Upper lobe of right lung (tissue), 1 donor: ENCODE results near the gene SH3GL1. TPM values are rescaled to one million over a fixed set of nuclear protein-coding genes. Genes with fewer than 3 reads are reported as not detected.

Experiments used
- ATAC-seq: fragments of 200-7000 bp; cut with Tn5 transposase; one replicate; pipeline ENCODE4 v1.9.1; 2020; ENCODE audit warnings: mild to moderate bottlenecking, moderate library complexity
- DNase-seq: peaks from one replicate; pipeline ENCODE4 v3.0.0-alpha.2; 2020
- H3K27ac ChIP-seq: fragments of 200-600 bp; one replicate; pipeline ENCODE4 v1.8.0; 2022
- H3K27me3 ChIP-seq: fragments of 200-600 bp; one replicate; pipeline ENCODE4 v1.8.0; 2022; ENCODE audit warnings: mild to moderate bottlenecking
- H3K36me3 ChIP-seq: fragments of 200-600 bp; one replicate; pipeline ENCODE4 v1.8.0; 2022
- H3K4me1 ChIP-seq: fragments of 200-600 bp; one replicate; pipeline ENCODE4 v1.8.0; 2022
- H3K4me3 ChIP-seq: fragments of 200-600 bp; one replicate; pipeline ENCODE4 v1.8.0; 2022; ENCODE audit warnings: mild to moderate bottlenecking
- H3K9me3 ChIP-seq: fragments of 200-600 bp; one replicate; pipeline ENCODE4 v1.8.0; 2022
- CTCF ChIP-seq: fragments of 200-600 bp; IDR thresholded peaks from one replicate; pipeline ENCODE4 v1.8.0; 2022; ENCODE audit warnings: antibody characterized with exemption
- intact Hi-C: fragments of 100-400 bp; cut with DNase I; formaldehyde crosslinking; loops from one replicate; pipeline ENCODE4 v1.11.0; 2022
- total RNA-seq: library from RNA; stranded (reverse); fragmentation: NEBNext Ultra II Directional; extraction: Animal tissue kit (Norgen Biotek cat#: 25700); gene quantifications from one replicate; pipeline ENCODE4 v1.2.1, GENCODE V29; 2021
- donor health status: DM: no; HTN: yes; CAD: no; lungs with severe emphysema.

Gene SH3GL1
- total RNA-seq, 1 donor from 2014 or later = 47.6 TPM

DNA sequence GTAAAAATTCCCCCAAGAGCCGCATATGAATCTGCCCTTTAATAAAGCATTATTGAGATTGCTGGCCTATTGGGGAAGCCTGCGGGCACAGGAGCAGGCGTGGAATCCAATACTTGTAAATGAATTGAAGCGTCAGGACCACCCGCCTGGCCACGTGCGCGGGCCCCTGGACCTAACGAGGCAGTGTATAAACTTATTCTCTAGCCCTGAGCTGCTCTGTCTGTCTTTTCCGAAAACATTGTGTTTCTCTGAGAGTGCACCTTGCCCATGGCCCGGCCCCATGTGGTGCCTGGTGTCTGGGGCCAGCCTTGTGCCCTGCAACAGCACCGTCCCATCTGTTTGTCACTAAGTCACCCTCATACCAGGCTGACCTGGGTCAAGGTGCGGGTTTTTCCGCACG is 42.8 kb upstream of the SH3GL1 start:
- ATAC-seq (no peak), DNase-seq (no peak)
- intact Hi-C loops = no loop called here

DNA sequence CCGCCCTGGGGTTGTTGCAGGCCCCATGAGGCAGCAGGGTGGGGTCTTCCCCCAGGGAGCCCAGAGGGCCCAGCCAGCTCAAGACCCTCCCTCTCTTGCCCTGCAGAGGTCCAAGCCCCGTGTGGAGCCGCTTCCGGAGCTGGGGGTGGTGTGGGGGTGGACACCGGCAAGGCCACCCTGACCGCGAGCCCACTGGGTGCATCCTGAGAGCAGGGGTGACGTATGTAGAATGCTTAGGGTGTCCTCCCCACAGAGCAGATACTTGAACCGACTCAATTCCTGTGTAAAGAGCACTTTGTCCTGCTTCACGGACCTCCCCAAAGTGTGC is 42.4 kb upstream of the SH3GL1 start:
- ATAC-seq (no peak), DNase-seq (no peak)
- Histone ChIP-seq H3K4me1 (no peaks in the 10 kb centered on the region), H3K9me3 (no peaks in the 10 kb centered on the region), H3K27ac (no peak overlapping the region), H3K4me3 (no peak overlapping the region), H3K27me3 (no peaks in the 10 kb centered on the region), H3K36me3 (peaks cover 35% of the 10 kb centered on the region)
- no peak for TF ChIP-seq CTCF
- intact Hi-C loops = no loop called here

More for the DNA sequence above, 42.8 kb upstream of the SH3GL1 start:
- H3K27me3 ChIP-seq = no peaks in the 10 kb centered on the region
- H3K4me3 ChIP-seq = no peak overlapping the region
- no peak for TF ChIP-seq CTCF
- H3K9me3 ChIP-seq = no peaks in the 10 kb centered on the region
- peaks cover 39% of the 10 kb centered on the region for H3K36me3 ChIP-seq
- no peak overlapping the region for H3K27ac ChIP-seq
- no peaks in the 10 kb centered on the region for H3K4me1 ChIP-seq

- Histone ChIP-seq H3K9me3 (no peaks in the 10 kb centered on the region), H3K27ac (no peak overlapping the region), H3K36me3 (peaks cover 29% of the 10 kb centered on the region), H3K4me3 (no peak overlapping the region), H3K27me3 (no peaks in the 10 kb centered on the region), H3K4me1 (no peaks in the 10 kb centered on the region)
- no peak for DNase-seq
- intact Hi-C loops = no loop called here
- no peak for ATAC-seq
- no peak for TF ChIP-seq CTCF
Measured at GRCh38 chr19:4441994-4442818, 41.9 kb upstream of the SH3GL1 start.

- no peak for ATAC-seq
- Histone ChIP-seq H3K36me3 (no peaks in the 10 kb centered on the region), H3K27ac (no peak overlapping the region), H3K4me3 (no peak overlapping the region), H3K9me3 (no peaks in the 10 kb centered on the region), H3K27me3 (no peaks in the 10 kb centered on the region), H3K4me1 (no peaks in the 10 kb centered on the region)
- intact Hi-C loops = no loop called here
- no peak for DNase-seq
- TF ChIP-seq CTCF = no peak
Measured at GRCh38 chr19:4439243-4439642, 38.9 kb upstream of the SH3GL1 start.

DNA sequence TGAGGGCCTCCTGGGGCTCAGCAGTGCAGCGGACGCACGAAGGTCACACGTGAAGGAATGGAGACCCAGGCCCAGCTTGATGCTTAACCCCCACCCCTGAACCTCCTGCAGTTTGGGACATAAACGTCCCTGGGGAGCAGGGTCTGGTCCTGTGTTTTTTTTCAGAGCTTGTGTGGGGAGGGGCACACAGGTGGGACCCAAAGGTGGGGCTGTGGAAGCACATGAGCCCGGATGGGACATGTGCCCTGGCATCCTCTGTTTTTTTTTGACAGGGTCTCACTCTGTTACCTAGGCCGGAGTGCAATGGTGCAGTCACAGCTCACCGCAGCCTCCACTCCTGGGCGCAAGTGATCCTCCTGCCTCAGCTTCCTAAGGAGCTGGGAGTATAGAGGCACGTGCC is 36.8 kb upstream of the SH3GL1 start:
- Histone ChIP-seq H3K27ac (no peak overlapping the region), H3K27me3 (no peaks in the 10 kb centered on the region), H3K4me1 (no peaks in the 10 kb centered on the region), H3K36me3 (peaks cover 7% of the 10 kb centered on the region), H3K9me3 (no peaks in the 10 kb centered on the region), H3K4me3 (no peak overlapping the region)
- TF ChIP-seq CTCF = no peak
- intact Hi-C loops = no loop called here
- DNase-seq = no peak
- ATAC-seq = no peak

GRCh38 chr19:4436231-4436630 is 35.9 kb upstream of the SH3GL1 start:
- TF ChIP-seq CTCF = no peak
- Histone ChIP-seq H3K27ac (no peak overlapping the region), H3K27me3 (no peaks in the 10 kb centered on the region), H3K4me1 (no peaks in the 10 kb centered on the region), H3K9me3 (no peaks in the 10 kb centered on the region), H3K36me3 (peaks cover 7% of the 10 kb centered on the region), H3K4me3 (no peak overlapping the region)
- intact Hi-C loops = no loop called here
- DNase-seq (no peak), ATAC-seq (no peak)
